SK-N-SH (cell line): ENCODE data around the gene SLC26A3. TPM values are rescaled to one million over a fixed set of nuclear protein-coding genes. Genes with fewer than 3 reads are reported as not detected.

Experiments used
- CTCF ChIA-PET: fragments of 300-600, 350-600 bp; formaldehyde crosslinking; extraction: SDS; loops from one replicate; lab custom pipeline; 2021; lab: Yijun Ruan, JAX
- POLR2A ChIA-PET: fragments of 350-600 bp; sonication (Branson Sonifier 250); formaldehyde crosslinking; extraction: SDS; loops from one replicate; lab custom pipeline; 2020; ENCODE audit warnings: antibody characterized with exemption, inconsistent platforms; lab: Yijun Ruan, JAX
- DNase-seq: peaks from one replicate; pipeline ENCODE4 v3.0.0; 2012
- H2AFZ ChIP-seq: fragments of 200-600 bp; sonication (generic); 2 replicates; pipeline ENCODE4 v1.8.1; 2016; ENCODE audit warnings: antibody characterized with exemption, mild to moderate bottlenecking, low read depth
- H3F3A ChIP-seq: fragments of 200-600 bp; sonication (generic); replicated peaks from 2 replicates; pipeline ENCODE3; 2016; ENCODE audit warnings: antibody characterized with exemption, mild to moderate bottlenecking; ENCODE audit not compliant: insufficient read depth
- H3K27ac ChIP-seq, 2 experiments: fragments of 200-500 bp in 1 of 2; fragments of 200-600 bp in 1 of 2; sonication (Bioruptor generic) in 1 of 2; sonication (generic), shearing (Covaris generic) in 1 of 2; 2 replicates each; pipeline versions ENCODE4 v1.5.1 to v1.6.1; 2014 to 2016; ENCODE audit warnings: low read depth in 2 of 2, inconsistent platforms in 1 of 2, low read length in 1 of 2, mild to moderate bottlenecking in 1 of 2, mixed read lengths in 1 of 2
- H3K27me3 ChIP-seq: fragments of 200-600 bp; sonication (generic), shearing (Covaris generic); 2 replicates; pipeline ENCODE4 v1.6.1; 2016; ENCODE audit warnings: mixed run types; ENCODE audit not compliant: insufficient read depth
- H3K36me3 ChIP-seq, 2 experiments: fragments of 200-500 bp in 1 of 2; fragments of 200-600 bp in 1 of 2; sonication (Bioruptor generic) in 1 of 2; sonication (generic) in 1 of 2; replicated peaks in 1 of 2; 2 replicates each; pipeline versions ENCODE3 to v1.5.1; 2014 to 2016; ENCODE audit warnings: low read length in 1 of 2, mild to moderate bottlenecking in 1 of 2; ENCODE audit not compliant: insufficient read depth in 2 of 2, control insufficient read depth in 1 of 2
- H3K4me1 ChIP-seq, 2 experiments: fragments of 200-500 bp in 1 of 2; fragments of 200-600 bp in 1 of 2; sonication (Bioruptor generic) in 1 of 2; sonication (generic), shearing (Covaris generic) in 1 of 2; 2 replicates each; pipeline versions ENCODE4 v1.5.1 to v1.6.1; 2014 to 2016; ENCODE audit warnings: low read depth in 1 of 2, low read length in 1 of 2, mixed run types in 1 of 2; ENCODE audit not compliant: insufficient read depth in 2 of 2, control insufficient read depth in 1 of 2
- H3K4me2 ChIP-seq: fragments of 200-600 bp; sonication (generic), shearing (Covaris generic); 2 replicates; pipeline ENCODE4 v1.6.1; 2017; ENCODE audit warnings: mixed run types
- H3K4me3 ChIP-seq, 2 experiments: fragments of 200-500 bp in 1 of 2; fragments of 200-600 bp in 1 of 2; sonication (Bioruptor generic) in 1 of 2; sonication (generic), shearing (Covaris generic) in 1 of 2; 2 replicates each; pipeline versions ENCODE4 v1.5.1 to v1.8.1; 2014 to 2016; ENCODE audit warnings: low read depth in 2 of 2, inconsistent platforms in 1 of 2, low read length in 1 of 2, mild to moderate bottlenecking in 1 of 2, mixed read lengths in 1 of 2, moderate library complexity in 1 of 2
- H3K79me2 ChIP-seq: fragments of 200-600 bp; sonication (generic); 2 replicates; pipeline ENCODE4 v1.8.1; 2017; ENCODE audit warnings: mild to moderate bottlenecking; ENCODE audit not compliant: insufficient read depth
- H3K9ac ChIP-seq: fragments of 200-600 bp; sonication (generic); 2 replicates; pipeline ENCODE4 v1.6.1; 2017; ENCODE audit warnings: mixed run types
- H3K9me2 ChIP-seq: fragments of 200-600 bp; sonication (generic); 2 replicates; pipeline ENCODE4 v1.6.1; 2017; ENCODE audit warnings: mixed run types
- H3K9me3 ChIP-seq: fragments of 200-600 bp; sonication (generic); 2 replicates; pipeline ENCODE4 v1.6.1; 2017; ENCODE audit warnings: mixed run types, mild to moderate bottlenecking, moderate library complexity
- H4K20me1 ChIP-seq: fragments of 200-600 bp; sonication (generic); 2 replicates; pipeline ENCODE4 v1.6.1; 2017; ENCODE audit warnings: mild to moderate bottlenecking, mixed run types; ENCODE audit not compliant: insufficient read depth
- CHD2 ChIP-seq: fragments of 150-350 bp; IDR thresholded peaks from 2 replicates; pipeline ENCODE4 v1.6.1; 2018; ENCODE audit warnings: low read length; ENCODE audit not compliant: partially characterized antibody
- ELF1 ChIP-seq: IDR thresholded peaks from 2 replicates; pipeline ENCODE4 v1.4.0; 2012
- FOSL2 ChIP-seq: IDR thresholded peaks from 2 replicates; pipeline ENCODE4 v1.4.0; 2012; ENCODE audit warnings: low read depth, mild to moderate bottlenecking, moderate library complexity, borderline replicate concordance
- FOXJ3 ChIP-seq: sonication (generic); formaldehyde crosslinking; IDR thresholded peaks from 2 replicates; pipeline ENCODE4 v1.5.1; 2020; ENCODE audit warnings: mild to moderate bottlenecking, missing genetic modification reagents
- GABPA ChIP-seq: IDR thresholded peaks from 2 replicates; pipeline ENCODE4 v1.4.0; 2012; ENCODE audit warnings: low read depth, mild to moderate bottlenecking
- GATA2 ChIP-seq: sonication (generic); formaldehyde crosslinking; IDR thresholded peaks from 2 replicates; pipeline ENCODE4 v1.5.0; 2020; ENCODE audit warnings: mild to moderate bottlenecking, missing genetic modification reagents
- IRF3 ChIP-seq: fragments of 150-350 bp; IDR thresholded peaks from 2 replicates; pipeline ENCODE4 v1.6.1; 2016; ENCODE audit warnings: mild to moderate bottlenecking, low read depth, low read length
- MEF2A ChIP-seq: IDR thresholded peaks from 2 replicates; pipeline ENCODE4 v1.4.0; 2012; ENCODE audit warnings: low read depth, borderline replicate concordance
- RXRA ChIP-seq: IDR thresholded peaks from 2 replicates; pipeline ENCODE4 v1.4.0; 2012; ENCODE audit warnings: low read depth, mild to moderate bottlenecking, borderline replicate concordance
- SIN3A ChIP-seq: IDR thresholded peaks from 2 replicates; pipeline ENCODE4 v1.6.1; 2012; ENCODE audit warnings: low read depth, mild to moderate bottlenecking, low read length, moderate library complexity, borderline replicate concordance
- TCF12 ChIP-seq: IDR thresholded peaks from 2 replicates; pipeline ENCODE4 v1.4.0; 2012
- USF1 ChIP-seq: IDR thresholded peaks from 2 replicates; pipeline ENCODE4 v1.4.0; 2012; ENCODE audit warnings: low read depth, borderline replicate concordance
- ZBTB33 ChIP-seq: IDR thresholded peaks from 2 replicates; pipeline ENCODE4 v1.4.0; 2012; ENCODE audit warnings: low read depth, borderline replicate concordance
- WGBS: methylation state at CpG from one replicate; pipeline ENCODE4 v1.1.6; 2017; ENCODE audit warnings: low lambda C conversion rate; 5-methylcytosine and 5-hydroxymethylcytosine counted together
- polyA plus RNA-seq, 3 experiments: library from polyadenylated mRNA; depleted of rRNA; stranded (reverse); fragments of >200 nt; gene quantifications; 2 replicates each; pipeline ENCODE4 v1.2.3, GENCODE V29; 2012
- TF ChIP-seq, protein P1 (sequence below): fragments of 200-600 bp; sonication (generic); IDR thresholded peaks from 2 replicates; pipeline ENCODE4 v1.6.1; 2017; ENCODE audit warnings: antibody characterized with exemption, mild to moderate bottlenecking, moderate library complexity
- TF ChIP-seq, protein P2 (sequence below): IDR thresholded peaks from 2 replicates; pipeline ENCODE4 v1.6.1; 2012; ENCODE audit warnings: mild to moderate bottlenecking, low read depth, low read length, moderate library complexity

Gene SLC26A3
- polyA plus RNA-seq, 1 of the 3 experiments (the other 2 are of a cell fraction): not detected

GRCh38 chr7:107773027-107773426 lies 30.0 kb downstream of the SLC26A3 start:
- ChIA-PET CTCF (interaction anchor here (1.2 to 2.0 kb wide), 5 partner anchors 15 to 106 kb away, joined by 3 to 6 read pairs (median 4); no protein-coding TSS in a partner anchor), POLR2A (no interaction called here)
- DNase-seq: no peak
- Histone ChIP-seq H3K4me3 (no peak overlapping the region), H3K79me2 (no peaks in the 10 kb centered on the region), H3K36me3 (peaks cover 0 to 3% of the 10 kb centered on the region in 2 experiments), H3K4me2 (no peak overlapping the region), H3K9me3 (no peaks in the 10 kb centered on the region), H3K9ac (no peak overlapping the region), H3K4me1 (no peaks in the 10 kb centered on the region; a peak in 2 of 4 replicates), H4K20me1 (no peaks in the 10 kb centered on the region), H3K27me3 (no peaks in the 10 kb centered on the region), H3F3A (no peaks in the 10 kb centered on the region), H3K9me2 (no peaks in the 10 kb centered on the region), H2AFZ (no peak overlapping the region), H3K27ac (no peak overlapping the region)
- WGBS: 40% methylated on average over 2 of the region's 2 CpGs
- TF ChIP-seq SIN3A: no peak
- TF ChIP-seq, protein P1, sequence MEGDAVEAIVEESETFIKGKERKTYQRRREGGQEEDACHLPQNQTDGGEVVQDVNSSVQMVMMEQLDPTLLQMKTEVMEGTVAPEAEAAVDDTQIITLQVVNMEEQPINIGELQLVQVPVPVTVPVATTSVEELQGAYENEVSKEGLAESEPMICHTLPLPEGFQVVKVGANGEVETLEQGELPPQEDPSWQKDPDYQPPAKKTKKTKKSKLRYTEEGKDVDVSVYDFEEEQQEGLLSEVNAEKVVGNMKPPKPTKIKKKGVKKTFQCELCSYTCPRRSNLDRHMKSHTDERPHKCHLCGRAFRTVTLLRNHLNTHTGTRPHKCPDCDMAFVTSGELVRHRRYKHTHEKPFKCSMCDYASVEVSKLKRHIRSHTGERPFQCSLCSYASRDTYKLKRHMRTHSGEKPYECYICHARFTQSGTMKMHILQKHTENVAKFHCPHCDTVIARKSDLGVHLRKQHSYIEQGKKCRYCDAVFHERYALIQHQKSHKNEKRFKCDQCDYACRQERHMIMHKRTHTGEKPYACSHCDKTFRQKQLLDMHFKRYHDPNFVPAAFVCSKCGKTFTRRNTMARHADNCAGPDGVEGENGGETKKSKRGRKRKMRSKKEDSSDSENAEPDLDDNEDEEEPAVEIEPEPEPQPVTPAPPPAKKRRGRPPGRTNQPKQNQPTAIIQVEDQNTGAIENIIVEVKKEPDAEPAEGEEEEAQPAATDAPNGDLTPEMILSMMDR: no peak
- TF ChIP-seq USF1: no peak
- no peak for TF ChIP-seq GABPA
- TF ChIP-seq CHD2: no peak
- TF ChIP-seq MEF2A: no peak

DNA sequence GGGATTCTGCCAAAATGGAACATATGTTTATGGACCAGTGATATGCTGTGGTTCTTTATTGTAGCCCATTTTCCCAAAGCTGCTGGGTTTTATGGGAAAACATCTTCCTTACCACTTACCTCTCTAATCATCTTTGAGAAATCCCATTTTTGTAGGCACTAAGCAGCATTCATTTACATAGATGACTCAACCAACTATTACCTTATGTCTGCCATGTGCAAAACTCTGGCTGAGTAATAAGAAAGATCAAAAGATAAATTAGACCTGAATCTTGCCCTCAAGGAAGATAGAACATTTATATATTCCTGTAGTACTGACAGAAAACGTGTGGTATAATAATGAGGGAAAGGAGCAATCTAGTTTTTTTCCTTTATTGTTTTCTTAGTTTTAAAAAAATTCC lies 34.8 kb downstream of the SLC26A3 start:
- Histone ChIP-seq H3K79me2 (no peaks in the 10 kb centered on the region), H3F3A (no peaks in the 10 kb centered on the region), H4K20me1 (no peaks in the 10 kb centered on the region), H3K9me3 (no peaks in the 10 kb centered on the region), H3K9ac (no peak overlapping the region), H3K4me1 (no peaks in the 10 kb centered on the region; a peak in 2 of 4 replicates), H3K27ac (no peak overlapping the region), H3K36me3 (peaks cover 1 to 3% of the 10 kb centered on the region in 2 experiments), H3K27me3 (no peaks in the 10 kb centered on the region), H2AFZ (no peak overlapping the region), H3K4me3 (no peak overlapping the region), H3K4me2 (no peak overlapping the region), H3K9me2 (no peaks in the 10 kb centered on the region)
- WGBS: 53% methylated on average over 1 of the region's 1 CpG
- ChIA-PET CTCF (interaction anchor here (0.7 to 2.0 kb wide), 2 partner anchors 16 to 106 kb away, joined by 3 to 6 read pairs; no protein-coding TSS in a partner anchor), POLR2A (no interaction called here)
- DNase-seq: no peak
- TF ChIP-seq ZBTB33 (no peak), FOXJ3 (CRISPR knock-in tag) (no peak), GATA2 (CRISPR knock-in tag) (no peak), IRF3 (no peak), TCF12 (no peak), USF1 (no peak), ELF1 (no peak), MEF2A (no peak), RXRA (no peak), FOSL2 (no peak)
- TF ChIP-seq, protein P2, sequence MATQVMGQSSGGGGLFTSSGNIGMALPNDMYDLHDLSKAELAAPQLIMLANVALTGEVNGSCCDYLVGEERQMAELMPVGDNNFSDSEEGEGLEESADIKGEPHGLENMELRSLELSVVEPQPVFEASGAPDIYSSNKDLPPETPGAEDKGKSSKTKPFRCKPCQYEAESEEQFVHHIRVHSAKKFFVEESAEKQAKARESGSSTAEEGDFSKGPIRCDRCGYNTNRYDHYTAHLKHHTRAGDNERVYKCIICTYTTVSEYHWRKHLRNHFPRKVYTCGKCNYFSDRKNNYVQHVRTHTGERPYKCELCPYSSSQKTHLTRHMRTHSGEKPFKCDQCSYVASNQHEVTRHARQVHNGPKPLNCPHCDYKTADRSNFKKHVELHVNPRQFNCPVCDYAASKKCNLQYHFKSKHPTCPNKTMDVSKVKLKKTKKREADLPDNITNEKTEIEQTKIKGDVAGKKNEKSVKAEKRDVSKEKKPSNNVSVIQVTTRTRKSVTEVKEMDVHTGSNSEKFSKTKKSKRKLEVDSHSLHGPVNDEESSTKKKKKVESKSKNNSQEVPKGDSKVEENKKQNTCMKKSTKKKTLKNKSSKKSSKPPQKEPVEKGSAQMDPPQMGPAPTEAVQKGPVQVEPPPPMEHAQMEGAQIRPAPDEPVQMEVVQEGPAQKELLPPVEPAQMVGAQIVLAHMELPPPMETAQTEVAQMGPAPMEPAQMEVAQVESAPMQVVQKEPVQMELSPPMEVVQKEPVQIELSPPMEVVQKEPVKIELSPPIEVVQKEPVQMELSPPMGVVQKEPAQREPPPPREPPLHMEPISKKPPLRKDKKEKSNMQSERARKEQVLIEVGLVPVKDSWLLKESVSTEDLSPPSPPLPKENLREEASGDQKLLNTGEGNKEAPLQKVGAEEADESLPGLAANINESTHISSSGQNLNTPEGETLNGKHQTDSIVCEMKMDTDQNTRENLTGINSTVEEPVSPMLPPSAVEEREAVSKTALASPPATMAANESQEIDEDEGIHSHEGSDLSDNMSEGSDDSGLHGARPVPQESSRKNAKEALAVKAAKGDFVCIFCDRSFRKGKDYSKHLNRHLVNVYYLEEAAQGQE: no peak
